Activated CD4-positive, CD25-positive, alpha-beta regulatory T cell treated with anti-CD3 and anti-CD28 coated beads, Interleukin-2, amount 50 U/mL, for 72 hours (primary cell): ENCODE measurements around the gene HMG20A.

Experiments
- DNase-seq: peaks from one replicate; pipeline ENCODE4 v3.0.0; 2021

Gene HMG20A

DNA sequence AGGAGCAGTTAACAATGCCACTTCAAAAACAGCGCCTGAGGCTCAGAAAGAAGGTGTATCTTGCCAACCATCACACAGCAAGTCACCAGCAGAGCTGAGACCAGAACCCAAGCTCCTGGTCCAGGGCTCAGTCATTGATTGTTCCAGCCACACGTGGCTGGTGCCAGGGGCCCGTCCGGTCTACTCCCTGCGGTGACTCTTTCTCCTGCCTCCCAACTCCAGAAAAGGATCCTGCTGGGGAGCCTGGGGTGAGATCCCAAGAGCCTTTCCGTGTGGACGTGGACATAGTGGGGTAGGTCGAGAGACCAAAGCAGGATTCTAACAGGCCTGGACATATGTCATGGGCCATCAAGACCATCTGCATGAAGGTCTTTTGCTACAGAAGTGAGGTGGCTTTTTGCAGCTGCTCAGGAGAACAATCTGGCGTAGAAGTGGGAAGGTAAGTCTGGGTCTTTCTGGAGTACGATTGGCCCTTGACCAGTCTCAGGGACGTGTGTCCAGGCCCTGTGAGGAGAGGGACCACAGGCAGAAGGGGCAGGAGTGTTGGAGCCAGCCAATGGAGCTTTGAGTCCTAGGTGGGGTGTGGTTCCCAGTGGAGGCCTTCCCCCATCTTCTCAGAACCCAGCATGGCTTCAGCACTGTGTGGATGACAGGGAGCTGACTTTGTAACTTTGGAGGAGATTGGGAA, 105.4 kb downstream of the HMG20A start:
- DNase-seq = no peak

- no peak for DNase-seq
These were observed 106.0 kb downstream of the HMG20A start for GRCh38 chr15:77526595-77527163.

DNA sequence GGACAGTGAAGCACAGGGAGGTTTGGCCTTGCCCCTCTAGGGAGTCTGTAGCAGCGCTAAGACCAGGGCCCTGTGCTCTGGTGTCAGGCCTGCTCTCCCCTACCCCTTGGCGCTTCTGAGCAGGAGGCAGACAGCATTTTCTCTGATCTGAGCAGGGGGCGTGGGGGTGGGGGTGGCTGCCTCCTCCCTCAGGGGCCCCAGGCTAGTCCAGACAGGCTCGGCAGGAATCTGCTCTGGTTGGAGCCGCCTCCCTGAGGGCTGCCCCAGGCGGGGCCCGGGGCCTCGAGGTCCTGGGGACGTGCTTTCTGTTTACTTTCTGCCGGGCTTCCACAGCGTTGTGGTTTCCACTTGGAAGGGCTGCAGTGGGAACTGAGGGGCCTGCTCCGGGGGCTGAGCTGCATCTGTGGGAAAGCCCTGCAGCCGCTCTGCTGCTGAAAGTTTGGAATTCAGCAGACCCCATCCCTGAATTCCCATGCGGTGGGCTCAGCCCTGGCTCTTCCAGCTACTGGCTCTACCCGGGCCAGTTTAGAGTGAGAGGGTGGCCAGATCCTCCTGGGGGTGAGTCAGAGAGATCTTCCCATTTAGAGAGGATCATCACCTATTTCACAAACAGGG, 106.6 kb downstream of the HMG20A start:
- no peak for DNase-seq

GRCh38 chr15:77527831-77528231, 107.1 kb downstream of the HMG20A start:
- DNase-seq = no peak

GRCh38 chr15:77528290-77528967, 107.7 kb downstream of the HMG20A start:
- no peak for DNase-seq

GRCh38 chr15:77528968-77529319, 108.3 kb downstream of the HMG20A start:
- DNase-seq = no peak

DNA sequence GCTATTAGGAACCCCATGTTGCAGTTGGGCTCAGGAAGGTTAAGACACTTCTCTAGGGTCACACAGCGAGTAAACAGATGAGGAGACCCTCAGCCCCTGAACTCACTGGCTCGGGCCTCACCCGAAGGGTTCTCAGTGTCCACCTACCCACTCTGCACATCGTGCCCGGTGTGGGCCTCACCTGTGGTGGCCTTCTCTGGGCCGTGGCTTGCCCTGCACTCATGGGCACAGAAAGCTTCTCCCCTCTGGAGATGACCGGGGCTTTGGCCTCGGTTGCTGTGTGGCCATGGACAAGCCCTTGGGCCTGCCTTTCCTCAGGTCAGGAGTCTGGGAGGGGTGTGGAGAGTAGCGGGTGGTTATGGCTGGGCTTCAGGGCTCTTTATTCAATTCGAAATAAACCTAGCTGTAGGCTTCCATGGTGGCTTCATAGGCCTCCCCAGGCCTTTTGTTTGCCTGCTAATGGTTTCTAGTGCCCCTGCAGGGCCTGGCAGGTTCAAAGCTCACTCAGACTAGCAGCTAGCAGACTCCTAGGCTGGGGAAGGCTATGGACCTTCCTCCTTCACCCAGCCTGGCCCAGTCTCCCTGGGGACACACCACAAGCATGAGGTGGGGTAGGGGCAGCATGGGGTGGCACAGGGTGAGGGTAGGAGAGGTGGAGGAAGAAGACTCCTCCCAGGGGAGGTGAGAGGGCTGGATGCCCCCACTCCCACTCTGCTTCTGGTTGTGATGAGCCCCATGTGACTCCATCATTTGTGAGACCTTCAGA, 108.9 kb downstream of the HMG20A start:
- no peak for DNase-seq

GRCh38 chr15:77530576-77530975, 109.9 kb downstream of the HMG20A start:
- DNase-seq = no peak

GRCh38 chr15:77531191-77532000, 110.7 kb downstream of the HMG20A start:
- no peak for DNase-seq

DNA sequence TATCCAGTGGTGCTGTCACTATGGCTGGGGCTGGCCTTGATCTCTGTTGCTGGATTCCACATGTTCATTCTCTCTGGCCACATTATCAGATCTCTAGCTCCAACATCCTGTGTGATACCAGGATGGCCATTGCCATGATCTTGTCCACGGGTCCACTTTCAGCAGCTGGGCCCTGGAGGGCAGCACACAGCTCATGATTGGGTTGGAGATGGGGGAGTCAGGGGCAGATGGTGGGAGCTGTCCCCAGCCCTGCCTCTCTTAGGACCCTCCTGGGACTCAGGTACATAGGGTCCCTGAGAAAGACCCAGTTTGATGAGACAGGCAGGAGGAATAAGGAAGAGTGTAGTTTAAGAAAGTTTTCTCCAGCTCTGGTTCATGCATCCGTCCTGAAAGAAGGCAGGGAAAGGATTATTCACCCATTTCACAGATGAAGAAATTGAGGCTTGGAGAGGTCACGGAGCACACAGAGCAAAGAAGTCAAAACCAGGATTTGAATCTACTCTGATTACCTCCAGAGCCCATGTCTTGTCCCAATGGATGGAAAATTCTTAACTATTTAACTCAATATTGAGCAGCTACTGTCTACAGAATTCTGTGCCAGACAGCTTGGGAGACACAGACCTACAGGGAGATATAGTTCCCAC, 111.5 kb downstream of the HMG20A start:
- DNase-seq = no peak

GRCh38 chr15:77532846-77533245, 112.2 kb downstream of the HMG20A start:
- no peak for DNase-seq

DNA sequence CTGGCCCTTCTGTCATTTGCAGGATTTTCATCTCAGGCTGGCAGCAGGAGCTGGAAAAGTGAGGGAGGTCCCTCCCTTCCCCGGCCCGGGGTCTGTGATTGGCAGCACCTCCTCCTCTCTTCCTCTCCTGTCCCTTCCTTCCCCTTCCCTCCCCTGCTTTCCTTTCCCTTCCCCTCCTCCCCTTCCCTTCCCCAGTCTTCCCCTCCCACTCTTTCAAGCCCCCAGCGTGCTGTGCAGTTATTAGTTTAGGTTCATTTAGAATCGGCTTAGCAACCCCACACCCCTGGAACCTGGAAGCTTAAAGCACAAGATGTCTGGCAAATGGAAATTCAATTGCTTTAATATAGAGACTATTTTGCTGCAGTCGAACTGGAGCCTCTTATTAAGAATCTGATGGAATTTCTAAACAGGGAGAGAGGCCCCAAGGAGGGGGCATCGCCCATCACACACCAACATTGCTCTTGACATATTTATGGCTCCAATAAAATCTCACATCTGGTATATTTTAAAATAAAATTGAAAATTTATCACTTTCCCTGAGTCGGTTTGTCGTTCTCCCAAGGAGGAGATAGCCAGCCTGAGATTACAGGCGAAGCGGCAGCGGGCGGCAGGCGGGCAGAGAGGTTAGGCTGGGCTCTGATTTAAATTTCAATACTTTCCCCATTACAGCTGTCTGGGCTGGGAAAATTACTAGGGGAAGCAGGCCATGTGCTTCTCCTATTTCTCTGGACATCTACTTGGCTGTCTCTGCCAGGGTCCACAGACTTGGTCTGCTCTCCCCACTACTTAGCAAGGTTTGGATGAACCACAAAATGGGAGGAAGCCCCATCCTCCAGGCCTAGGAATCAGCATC, 113.1 kb downstream of the HMG20A start:
- DNase-seq = no peak
